Fibroblast of skin of back (primary cell): ENCODE results near the gene ANO2.

ENCODE experiments used
- DNase-seq: peaks from one replicate; pipeline ENCODE4 v3.0.0-alpha.2; 2013

Gene ANO2

GRCh38 chr12:5616854-5617253 is 328.2 kb downstream of the ANO2 start:
- no peak for DNase-seq

GRCh38 chr12:5615760-5616159 is 329.3 kb downstream of the ANO2 start:
- DNase-seq, result no peak

- peak; percentile 54 for DNase-seq
Observed at GRCh38 chr12:5614256-5614655, 330.8 kb downstream of the ANO2 start.

- no peak for DNase-seq
Observed at GRCh38 chr12:5612556-5613410, 332.3 kb downstream of the ANO2 start.

GRCh38 chr12:5611162-5611561 is 333.9 kb downstream of the ANO2 start:
- DNase-seq, result no peak

- no peak for DNase-seq
Observed at GRCh38 chr12:5599378-5599777, 345.7 kb downstream of the ANO2 start.

GRCh38 chr12:5593998-5594397 is 351.1 kb downstream of the ANO2 start:
- DNase-seq, result no peak

GRCh38 chr12:5593086-5593485 is 352.0 kb downstream of the ANO2 start:
- DNase-seq, result peak; percentile 36

- DNase-seq, result no peak
Observed at GRCh38 chr12:5592310-5592709, 352.7 kb downstream of the ANO2 start.

GRCh38 chr12:5590316-5590715 is 354.7 kb downstream of the ANO2 start:
- no peak for DNase-seq

GRCh38 chr12:5589054-5589453 is 356.0 kb downstream of the ANO2 start:
- no peak for DNase-seq

- DNase-seq, result no peak
Observed at GRCh38 chr12:5588591-5588990, 356.5 kb downstream of the ANO2 start.

- DNase-seq, result peak; percentile 44
Observed at GRCh38 chr12:5588176-5588575, 356.9 kb downstream of the ANO2 start.

- DNase-seq, result no peak
Observed at GRCh38 chr12:5587711-5588121, 357.3 kb downstream of the ANO2 start.

GRCh38 chr12:5586201-5586600 is 358.9 kb downstream of the ANO2 start:
- peak; percentile 83 for DNase-seq

- DNase-seq, result peak; percentile 8
Observed at GRCh38 chr12:5585178-5585577, 359.9 kb downstream of the ANO2 start.

GRCh38 chr12:5584412-5585175 is 360.5 kb downstream of the ANO2 start:
- DNase-seq, result no peak

- DNase-seq, result peak; percentile 62
Observed at GRCh38 chr12:5582541-5582940, 362.5 kb downstream of the ANO2 start.

GRCh38 chr12:5582018-5582417 is 363.0 kb downstream of the ANO2 start:
- DNase-seq, result no peak

- DNase-seq, result no peak
Observed at GRCh38 chr12:5581616-5582015, 363.4 kb downstream of the ANO2 start.

- peak; percentile 65 for DNase-seq
Observed at GRCh38 chr12:5581019-5581418, 364.0 kb downstream of the ANO2 start.

- DNase-seq, result no peak
Observed at GRCh38 chr12:5578775-5579174, 366.3 kb downstream of the ANO2 start.

- DNase-seq, result no peak
Observed at GRCh38 chr12:5577741-5578140, 367.3 kb downstream of the ANO2 start.

GRCh38 chr12:5577211-5577612 is 367.8 kb downstream of the ANO2 start:
- no peak for DNase-seq
